ENCODE data around the gene EIF3L.

EIF3L gene

GRCh38 chr22:37933711-37934376 lies 84.6 kb downstream of the EIF3L start:
- peaks cover 37% of the 10 kb centered on the region for H3K4me1 Mint-ChIP-seq
- H3K27ac Mint-ChIP-seq, result no peak overlapping the region
- no peaks in the 10 kb centered on the region for H3K9me3 Mint-ChIP-seq
- H3K36me3 Mint-ChIP-seq, result peaks cover 29% of the 10 kb centered on the region
- H3K4me3 Mint-ChIP-seq, result no peak overlapping the region
- no peaks in the 10 kb centered on the region for H3K27me3 Mint-ChIP-seq
- ATAC-seq, result peak; percentile 95

Measured in stimulated activated memory B cell treated with anti-CD40 and anti-IgM and Interleukin-4, amounts not matched to agents 10 μg/mL and 1 μg/mL and 100 μg/mL, for 72 hours (primary cell).